ENCODE measurements around the gene SLC5A5.
A peak's percentile ranks its signal among the peaks of the same experiment; 100 is the strongest.

Gene SLC5A5

GRCh38 chr19:17847538-17848366 is 24.0 kb upstream of the SLC5A5 start, which contains the start of gene JAK3:
JAK3 (minus strand) TSS chr19:17847982; CDS start chr19:17844417, 3,565 bp downstream.
- DNase-seq = no peak

GRCh38 chr19:17848595-17849292 is 23.0 kb upstream of the SLC5A5 start:
- DNase-seq = no peak

GRCh38 chr19:17854061-17854460 is 17.7 kb upstream of the SLC5A5 start:
- DNase-seq = no peak

- peak; percentile 51 for DNase-seq
Observed at GRCh38 chr19:17855280-17856152, 16.2 kb upstream of the SLC5A5 start.

GRCh38 chr19:17859533-17860330 is 12.0 kb upstream of the SLC5A5 start, which contains the start of gene RPL18A:
RPL18A (plus strand) TSS chr19:17859910; CDS start chr19:17859957, 47 bp downstream.
- DNase-seq = peak; percentile 99

- no peak for DNase-seq
Observed at GRCh38 chr19:17860331-17860992, 11.3 kb upstream of the SLC5A5 start.

- no peak for DNase-seq
Observed at GRCh38 chr19:17860993-17861360, 10.8 kb upstream of the SLC5A5 start.

- no peak for DNase-seq
Observed at GRCh38 chr19:17861542-17862402, 10.0 kb upstream of the SLC5A5 start.

GRCh38 chr19:17862711-17863519 is 8.8 kb upstream of the SLC5A5 start:
- DNase-seq = no peak

- DNase-seq = no peak
Observed at GRCh38 chr19:17863520-17864182, 8.1 kb upstream of the SLC5A5 start.

GRCh38 chr19:17865364-17866311 is 6.1 kb upstream of the SLC5A5 start:
- DNase-seq = no peak

GRCh38 chr19:17866312-17866963 is 5.3 kb upstream of the SLC5A5 start:
- DNase-seq = no peak

GRCh38 chr19:17866964-17867486 is 4.7 kb upstream of the SLC5A5 start:
- no peak for DNase-seq

GRCh38 chr19:17868669-17869068 is 3.1 kb upstream of the SLC5A5 start:
- no peak for DNase-seq

GRCh38 chr19:17869114-17869608 is 2.6 kb upstream of the SLC5A5 start:
- DNase-seq = no peak

- DNase-seq = no peak
Observed at GRCh38 chr19:17871032-17871877, 490 bp upstream of the SLC5A5 start.
